NCI-H82 treated with DMSO at 0.1 percent for 48 hours (cell line): ENCODE data around the gene NIN.

ENCODE experiments used
- DNase-seq: peaks from one replicate; lab custom pipeline; 2025; ENCODE audit not compliant: unreplicated experiment; lab: John Stamatoyannopoulos, UW

Gene NIN

DNA sequence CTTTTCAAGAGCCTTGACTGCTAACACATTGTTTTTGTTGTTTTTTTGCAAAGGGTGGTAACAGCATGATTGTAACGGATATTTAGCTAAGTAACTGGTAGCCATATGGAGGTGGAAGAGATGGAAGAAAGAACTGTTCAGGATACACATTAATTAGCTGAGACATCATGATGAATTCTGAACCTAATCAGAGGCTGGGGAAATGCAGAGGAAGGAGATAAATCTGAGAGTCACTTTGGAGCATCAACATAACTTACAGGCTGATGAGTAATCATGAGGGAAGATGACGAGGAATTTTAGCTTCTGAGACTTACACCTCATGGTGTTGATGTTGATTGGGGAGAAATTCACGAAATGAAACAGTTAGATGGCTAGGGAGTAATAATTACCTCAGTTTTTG is 62.3 kb downstream of the NIN start:
- no peak for DNase-seq

DNA sequence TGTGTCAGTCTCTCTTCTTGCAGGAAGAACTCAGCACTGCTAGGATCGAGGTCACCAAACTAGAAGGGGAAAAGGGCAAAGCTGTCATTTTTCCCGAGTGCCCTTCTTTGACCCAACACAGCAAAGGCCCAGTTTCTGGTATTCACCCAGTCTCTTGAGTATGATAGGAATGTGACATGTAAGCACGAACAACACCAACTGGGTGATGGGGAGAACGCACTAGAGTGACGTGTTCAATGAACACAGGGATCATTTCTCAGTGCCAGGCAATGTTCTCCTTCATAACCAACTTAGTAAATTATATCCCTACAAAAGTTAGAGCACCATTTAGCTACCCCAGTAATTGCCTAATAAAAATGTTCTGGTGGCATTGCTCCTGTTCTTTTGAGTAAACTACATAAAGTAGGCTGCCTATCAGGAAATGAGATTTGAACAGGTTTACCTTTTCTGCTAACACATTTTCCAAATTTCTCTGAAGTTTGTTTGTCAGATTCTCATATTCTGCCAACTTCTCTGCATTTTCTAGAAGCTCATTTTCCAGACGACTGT is 64.5 kb downstream of the NIN start:
- no peak for DNase-seq

DNA sequence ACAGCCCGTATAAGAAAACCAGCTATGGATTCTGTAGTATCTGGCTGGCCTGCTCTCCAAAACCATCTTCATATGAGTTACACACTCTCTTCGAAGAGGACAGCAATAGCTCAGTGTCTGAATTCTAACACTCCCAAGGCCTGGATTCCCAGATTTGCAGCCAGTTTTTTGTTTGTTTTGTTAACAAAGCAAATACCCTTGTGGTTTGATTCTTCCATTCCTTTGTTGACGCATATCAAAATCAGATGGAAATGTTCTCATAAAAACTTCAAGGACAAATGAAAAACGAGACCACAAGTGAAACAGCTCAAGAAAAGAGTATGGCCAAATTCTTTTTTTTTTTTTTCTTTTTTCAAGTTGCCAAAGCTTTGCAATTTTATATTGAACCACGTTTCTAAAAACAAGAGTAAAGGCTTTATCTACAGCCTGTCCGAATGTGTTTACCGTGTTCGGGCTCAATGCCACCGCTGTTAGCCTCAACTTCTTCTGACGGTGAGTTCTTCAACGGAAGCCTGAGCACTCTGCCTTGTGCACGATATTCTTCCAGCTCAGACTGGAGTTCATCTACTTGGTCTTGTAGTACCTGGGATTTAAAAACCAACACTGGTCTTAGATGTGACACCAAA is 67.5 kb downstream of the NIN start:
- no peak for DNase-seq

DNA sequence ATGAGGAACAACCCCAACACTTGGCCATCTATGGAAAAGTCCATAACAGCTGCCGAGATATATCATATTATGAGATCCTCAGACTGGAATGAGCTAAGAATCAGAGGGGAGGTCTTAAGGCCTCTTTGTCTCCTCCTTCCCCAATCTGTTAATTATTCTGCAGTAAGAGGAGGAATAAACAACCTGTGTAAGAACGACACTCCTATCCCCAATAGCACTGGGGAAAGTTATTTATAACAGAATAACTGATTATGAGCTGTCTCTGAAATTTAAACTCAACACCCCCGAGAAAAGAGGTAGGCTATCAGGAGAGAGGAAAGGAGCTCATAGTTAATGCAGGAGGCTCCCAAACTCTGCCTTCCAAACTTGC is 68.0 kb downstream of the NIN start:
- DNase-seq: no peak

DNA sequence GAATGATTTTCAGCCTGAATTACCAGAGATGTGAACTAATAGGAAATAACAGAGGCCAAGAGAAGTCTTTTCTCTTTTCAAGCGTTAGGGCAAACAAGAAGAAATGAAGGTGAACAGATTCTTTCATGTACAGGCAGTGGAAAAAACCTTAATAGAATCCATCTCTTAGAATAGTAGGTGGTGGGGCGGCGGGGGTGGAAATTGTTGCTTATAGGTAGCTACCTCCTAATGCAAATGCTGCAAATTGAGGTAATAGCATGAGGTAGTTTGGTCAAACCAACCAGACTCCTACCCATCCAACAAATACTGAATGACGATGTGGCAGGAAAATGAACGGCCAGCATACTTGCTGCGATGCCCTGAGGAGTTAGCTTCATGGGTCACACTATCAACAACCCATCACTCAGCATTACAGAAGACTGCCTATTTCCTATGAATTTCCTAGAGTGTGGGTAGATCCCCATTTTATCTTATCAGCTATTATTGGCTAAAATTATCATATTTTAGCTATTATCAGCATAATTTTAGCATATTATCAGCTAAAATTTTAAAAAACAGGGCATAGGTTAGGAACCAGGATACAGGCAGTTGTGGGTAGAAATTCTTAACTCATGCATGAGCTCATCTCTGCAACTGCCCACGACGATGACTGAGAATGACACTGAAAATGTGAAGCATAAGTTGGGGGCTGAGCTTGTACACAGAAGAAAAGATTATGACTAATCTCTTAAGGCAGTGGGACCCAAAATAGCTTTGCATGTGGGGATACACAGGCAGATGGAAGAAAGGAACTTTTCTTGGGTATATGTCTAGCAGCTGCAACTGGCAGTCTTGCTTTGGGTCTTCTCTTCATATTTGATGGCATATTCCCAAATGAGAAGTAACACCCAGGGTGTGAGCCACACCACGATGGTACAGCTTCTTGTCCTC is 68.7 kb downstream of the NIN start:
- no peak for DNase-seq

DNA sequence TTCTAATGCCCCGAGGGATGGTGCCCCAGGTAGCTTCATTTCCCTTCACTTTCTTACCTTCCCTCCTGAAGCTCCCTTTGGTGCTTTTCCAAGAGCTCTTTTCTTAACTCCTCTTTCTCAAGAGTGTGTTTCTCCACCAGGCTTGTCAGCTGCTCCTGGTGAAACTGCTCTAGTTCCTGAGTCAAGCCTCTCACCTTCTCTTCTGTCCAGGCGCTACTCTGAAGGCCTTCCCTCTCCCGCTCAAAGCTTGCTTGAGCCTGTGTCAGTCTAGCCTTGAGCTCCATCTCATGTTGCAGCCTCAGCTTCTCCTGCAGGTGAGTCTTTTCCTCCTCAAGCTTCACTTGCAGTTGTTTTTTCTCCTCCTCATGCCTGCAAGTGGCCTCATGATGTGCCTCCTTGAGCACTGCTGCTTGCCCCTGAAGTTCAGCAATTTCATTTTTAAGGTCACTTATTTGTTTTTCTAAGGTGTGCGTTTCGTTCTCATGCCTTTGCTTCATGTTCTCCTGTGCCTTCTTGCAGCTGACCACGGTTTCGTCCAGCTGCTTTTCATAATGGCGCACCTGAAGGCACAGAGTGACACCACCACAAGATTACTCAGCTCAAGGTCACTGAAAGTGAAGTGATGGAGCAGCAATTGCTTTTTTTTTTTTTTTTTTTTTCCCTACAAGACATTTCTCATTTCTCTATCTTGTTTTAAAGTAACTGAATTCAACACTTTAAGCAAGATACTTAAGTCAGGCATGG is 71.0 kb downstream of the NIN start:
- no peak for DNase-seq

DNA sequence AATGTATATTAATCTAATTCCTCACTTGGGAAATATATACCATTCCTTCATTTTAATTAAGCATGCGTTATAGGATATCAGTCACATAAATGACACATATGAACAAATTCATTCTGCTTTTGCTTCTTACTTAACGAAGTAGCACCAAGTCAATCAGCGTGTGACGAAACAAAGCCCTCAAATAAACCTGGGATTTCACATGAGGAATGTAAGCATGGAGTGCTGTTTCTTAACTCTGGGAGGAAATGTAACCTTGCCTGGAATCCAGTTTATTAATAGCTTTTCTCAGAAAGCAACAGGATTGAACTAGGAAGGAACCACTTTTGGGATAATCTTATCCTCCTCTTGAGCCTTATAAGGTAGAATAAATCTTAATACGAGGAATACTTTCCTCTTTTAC is 72.0 kb downstream of the NIN start:
- DNase-seq: no peak

DNA sequence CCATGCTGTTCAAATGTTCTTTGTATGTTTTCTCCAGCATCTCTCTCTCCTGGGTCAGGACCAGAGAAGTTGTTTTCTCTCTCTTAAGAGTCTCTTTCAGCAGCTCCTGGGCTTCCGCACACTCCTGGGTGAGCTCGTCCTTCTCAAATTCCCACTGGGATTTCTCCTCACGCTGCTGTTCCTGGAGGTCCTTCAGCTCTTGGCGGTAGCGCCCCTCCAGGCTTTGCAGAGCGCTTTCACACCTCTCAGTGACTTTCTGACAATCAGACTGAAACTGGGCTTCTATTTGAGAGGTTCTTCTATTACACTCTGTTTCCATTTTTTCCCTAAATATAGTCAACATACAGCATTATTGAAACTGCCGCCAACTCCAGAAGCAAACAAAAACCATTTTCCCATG is 72.7 kb downstream of the NIN start:
- no peak for DNase-seq

DNA sequence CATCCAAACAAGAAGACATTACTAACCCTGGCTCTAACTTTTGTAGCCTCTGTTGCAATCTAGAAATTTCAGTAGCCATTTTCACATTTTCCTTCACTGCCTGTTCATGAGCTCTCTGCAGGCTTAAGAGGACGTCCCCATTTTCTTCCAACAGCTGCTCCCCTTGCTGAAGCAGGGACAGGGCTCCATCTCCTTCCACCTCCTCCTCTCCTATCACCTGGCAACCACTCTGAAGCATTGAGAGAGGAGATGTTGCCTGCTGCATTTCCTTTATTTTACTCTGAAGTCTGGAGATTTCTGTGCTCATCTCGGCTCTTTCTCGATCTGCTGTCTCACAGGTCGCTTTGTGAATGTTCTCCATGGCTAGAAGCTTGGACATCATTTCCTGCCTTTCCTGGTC is 73.3 kb downstream of the NIN start:
- no peak for DNase-seq

DNA sequence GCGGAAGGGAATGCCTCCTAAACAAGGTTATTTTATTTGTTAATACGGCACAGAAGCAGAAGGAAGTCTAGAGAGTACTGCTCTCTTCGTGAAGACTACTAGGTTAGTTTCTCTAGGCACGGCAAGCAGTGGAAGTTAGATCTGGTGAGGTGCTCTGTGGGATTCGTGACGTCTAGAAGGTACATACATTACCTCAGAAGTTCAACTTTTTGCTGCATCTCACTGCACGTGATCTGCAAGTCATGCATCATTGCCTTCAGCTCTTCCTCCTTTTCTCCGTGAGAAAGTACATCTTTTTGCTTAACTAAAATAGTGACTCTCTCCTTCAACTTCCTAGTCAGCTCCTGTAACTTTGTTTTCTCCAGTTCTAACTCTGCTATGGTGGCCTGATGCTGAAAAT is 74.7 kb downstream of the NIN start:
- DNase-seq: no peak

DNA sequence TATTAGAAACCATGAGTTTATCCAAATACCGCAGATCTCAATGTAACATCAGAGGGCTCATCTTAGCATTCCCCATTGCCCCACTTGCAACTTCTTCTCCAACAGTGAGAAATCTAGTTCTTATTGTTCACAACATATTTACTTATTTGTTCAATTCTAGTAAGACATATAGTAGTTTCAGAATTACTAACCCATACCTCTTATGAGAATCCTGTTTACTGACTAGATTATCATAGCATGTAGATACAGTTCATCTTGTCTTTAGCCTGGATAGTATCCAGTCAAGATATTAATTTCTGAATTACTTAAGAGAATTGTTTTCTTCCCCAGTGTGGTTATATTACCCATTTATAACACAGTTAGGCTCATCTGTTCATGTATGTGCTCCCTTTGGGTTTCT is 80.6 kb downstream of the NIN start:
- no peak for DNase-seq

DNA sequence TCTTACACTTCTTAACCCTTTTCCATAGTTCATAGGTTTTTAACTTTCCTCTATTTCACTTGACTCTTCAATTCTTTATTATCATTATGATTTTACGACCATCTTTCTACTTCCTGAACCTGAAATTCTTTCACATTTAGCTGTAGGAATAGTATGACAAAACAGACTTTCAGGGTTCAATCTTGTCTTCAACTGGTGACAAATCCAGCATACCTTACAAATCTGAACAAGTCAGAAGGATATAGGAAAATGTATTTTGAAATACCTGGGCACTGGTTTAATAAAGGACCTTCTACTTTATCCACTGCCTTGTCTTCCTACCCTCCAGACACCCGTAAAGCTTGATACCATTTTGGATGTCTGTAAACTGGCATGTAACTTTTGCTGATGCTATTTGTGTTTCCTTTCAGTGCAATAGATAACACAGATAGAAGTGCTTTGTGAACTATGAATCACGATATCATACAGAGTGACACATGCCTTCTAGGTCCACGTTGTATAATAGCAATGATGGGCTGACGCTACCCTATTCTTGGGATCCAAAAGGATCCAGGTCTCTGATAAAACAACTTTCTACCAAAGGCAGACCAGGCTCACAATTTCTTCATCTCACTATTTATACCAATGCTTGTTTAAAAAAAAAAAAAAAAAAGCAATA is 85.4 kb downstream of the NIN start:
- DNase-seq: no peak

DNA sequence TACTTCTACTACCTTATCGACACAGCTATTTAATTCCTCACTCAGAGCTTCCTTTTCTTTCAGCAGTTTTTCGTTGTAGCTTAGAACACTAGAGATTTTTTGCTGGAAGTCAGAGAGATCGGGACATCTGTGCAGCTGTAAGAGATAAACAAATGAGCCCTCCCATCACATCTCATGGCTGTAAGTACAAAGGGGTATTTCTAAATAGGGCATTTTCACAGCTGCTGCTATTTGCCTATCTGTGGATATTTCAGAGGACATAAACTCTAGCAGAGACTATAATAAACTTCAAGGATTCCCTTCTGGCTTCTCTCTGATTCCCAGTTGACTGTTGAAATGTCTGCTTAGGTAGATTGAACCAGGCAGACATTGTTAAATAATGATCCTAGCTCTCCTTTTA is 86.7 kb downstream of the NIN start:
- no peak for DNase-seq

DNA sequence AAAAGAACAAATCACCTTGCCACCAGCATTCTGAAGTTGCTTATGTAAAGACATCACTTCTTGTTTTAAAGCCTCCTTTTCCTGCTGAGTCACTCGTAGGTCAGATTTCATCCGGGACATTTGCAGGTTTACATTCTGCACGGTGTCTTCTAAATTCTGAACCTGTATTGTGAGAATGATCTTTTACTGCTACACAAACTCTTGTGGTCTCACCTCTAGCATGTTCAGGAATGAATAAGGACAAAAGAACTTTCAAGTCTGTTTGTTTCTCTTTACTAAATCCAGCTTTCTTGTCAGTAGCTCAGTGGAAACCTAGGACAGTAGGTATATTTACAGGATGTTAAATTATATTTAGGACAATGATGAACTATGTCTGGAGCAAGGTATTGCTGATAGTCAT is 89.4 kb downstream of the NIN start:
- no peak for DNase-seq

DNA sequence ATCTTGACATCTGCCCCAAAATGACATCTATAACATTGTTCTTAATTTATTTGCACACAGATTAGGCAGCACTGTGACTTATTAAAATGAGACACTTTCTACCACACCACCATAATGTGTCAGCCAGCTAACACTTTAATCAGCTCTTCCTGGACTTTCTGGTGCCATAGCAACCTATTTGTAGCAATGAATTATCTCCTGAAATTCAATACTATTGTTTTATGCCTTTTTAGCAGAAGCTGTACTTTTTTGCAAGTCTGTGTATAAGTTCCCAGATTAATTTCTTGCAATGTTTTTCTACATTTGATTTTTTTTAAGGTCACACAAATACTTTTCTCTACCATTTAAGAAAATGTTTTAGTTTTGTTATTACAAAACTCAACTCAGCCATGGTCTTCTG is 90.1 kb downstream of the NIN start:
- DNase-seq: no peak

DNA sequence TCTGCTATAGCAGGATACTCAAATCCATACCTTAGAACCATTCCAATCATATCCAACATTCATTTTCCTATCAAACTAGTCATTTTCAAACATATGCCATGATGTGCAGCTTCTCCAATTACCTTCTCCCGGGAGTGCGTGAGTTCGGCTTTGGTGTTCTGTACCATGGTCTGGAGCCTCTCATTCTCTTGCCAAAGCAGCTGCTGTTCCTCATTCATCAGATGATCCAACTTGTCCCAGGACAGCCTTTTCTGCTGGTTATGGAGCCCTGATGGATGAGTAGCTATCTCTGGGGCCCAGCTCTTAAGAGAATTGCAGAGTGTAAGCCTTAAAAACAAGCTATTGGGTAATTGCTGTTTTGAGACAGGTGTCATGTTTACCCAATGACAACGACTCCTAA is 91.8 kb downstream of the NIN start:
- DNase-seq: no peak

DNA sequence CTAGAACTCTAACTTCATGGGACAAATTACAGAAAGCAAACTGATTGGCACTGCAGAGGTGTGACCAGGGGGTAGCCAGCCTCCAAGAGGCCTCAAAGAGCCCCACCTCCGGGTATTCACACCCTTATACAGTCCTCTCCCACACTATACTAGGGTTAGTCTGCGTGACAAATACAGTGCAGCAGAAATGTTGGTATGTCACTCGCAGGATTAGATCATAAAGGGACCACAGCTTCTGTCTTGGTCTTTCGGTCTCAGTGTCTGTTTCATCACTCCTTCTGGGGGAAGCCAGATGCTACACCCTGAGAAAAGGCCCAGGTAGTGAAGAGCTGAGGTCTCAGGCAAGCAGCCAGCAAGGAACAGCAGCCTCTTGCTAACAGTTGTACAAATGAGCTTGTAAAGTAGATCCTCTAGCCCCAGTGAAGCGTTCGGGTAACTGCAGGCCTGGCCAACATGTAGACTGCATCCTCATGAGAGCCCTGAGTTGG is 94.0 kb downstream of the NIN start:
- no peak for DNase-seq

DNA sequence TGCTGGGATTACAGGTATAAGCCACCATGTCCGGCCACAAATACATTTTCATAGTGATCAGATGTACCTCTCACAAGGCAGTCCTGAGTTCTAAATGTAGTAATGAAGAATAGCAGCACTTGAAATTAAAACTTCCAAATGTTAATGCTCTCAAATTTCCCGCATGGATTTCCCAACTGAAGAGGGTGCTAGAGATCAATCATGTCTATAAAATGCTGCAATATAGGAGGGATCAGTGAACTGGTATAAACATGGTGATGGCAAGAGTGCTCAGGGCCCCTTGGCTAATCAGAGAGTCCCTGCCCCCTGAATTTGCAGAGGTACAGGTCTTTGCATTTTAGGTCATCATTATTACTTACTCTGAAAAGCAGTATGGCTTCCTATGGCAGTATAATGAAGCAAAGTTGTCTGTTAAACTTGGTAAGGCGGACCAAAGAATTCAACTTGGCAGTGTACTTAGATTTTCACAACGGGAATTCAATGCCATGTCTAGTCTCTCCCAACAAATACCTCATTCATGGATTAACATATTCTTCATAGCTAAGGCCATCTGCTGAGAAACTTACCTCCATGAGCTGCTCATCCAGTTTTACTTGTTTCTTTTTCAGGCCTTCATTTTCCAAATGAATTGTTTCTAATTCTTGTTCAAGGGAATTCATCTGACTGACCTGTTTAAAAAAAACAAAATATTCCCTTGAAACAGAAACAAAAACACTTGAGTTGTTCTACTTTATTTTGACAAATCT is 95.8 kb downstream of the NIN start:
- DNase-seq: no peak

DNA sequence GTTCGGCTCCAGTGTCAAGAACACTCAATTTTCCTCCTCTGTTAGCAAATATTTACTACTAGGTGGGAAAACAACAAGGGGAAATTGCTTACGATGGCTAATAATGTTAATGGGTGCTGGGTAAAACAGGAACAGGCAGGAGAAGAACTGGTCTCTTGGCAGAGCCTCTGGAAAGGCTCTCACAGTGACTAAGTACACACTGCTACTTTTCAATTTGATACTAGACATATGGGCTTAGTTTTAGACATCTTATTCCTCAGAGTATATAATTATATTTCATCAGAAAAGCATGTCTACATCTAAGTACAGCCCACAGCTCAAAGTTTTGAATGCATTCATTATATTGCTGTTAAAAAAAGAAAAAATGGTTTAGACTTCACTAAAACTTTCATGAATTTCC is 97.5 kb downstream of the NIN start:
- no peak for DNase-seq

DNA sequence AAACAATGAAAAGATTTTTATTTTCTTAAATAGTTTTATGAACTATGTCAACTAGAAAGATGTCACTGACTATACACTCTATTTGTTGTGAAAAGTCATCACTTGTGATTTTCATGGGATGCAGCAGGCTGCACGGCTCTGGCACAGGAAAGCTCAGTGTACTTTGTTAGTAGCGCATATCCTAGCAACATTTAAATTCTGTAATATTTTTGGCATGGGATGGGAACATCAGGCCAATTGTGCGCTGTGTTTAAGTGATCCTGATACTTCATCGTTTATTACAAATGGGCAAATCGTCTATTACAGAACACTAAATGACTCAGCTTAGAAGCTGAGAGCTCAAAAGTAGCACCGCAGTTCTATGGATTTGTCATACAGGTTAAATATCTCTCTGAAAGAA is 102.1 kb downstream of the NIN start:
- no peak for DNase-seq
